ENCODE results near the gene EIF6. TPM values are rescaled to one million over a fixed set of nuclear protein-coding genes. Genes with fewer than 3 reads are reported as not detected.
"Not testable (repeated sequence)": the region's sequence is repeated elsewhere in the genome, so short reads cannot be mapped to it uniquely, and the experiment has no call there.

Gene EIF6
- polyA plus RNA-seq, 3 donors = 130 to 167 (median 165) TPM

DNA sequence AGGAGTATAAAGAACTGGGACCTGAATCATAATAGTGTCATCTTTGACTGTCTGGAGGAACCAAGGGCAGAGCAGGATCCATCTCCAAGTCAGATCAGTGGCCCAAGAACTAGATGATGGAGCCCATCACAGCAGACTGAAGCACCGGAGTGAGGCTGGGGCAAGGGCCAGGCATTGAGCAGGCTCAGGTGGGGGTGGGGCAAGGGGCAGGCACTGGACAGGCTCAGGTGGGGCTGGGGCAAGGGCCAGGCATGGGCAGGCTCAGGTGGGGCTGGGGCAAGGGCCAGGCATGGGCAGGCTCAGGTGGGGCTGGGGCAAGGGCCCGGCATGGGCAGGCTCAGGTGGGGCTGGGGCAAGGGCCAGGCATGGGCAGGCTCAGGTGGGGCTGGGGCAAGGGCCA lies 32.0 kb downstream of the EIF6 start:
- not testable (repeated sequence) for DNase-seq (ENCODE audit: extremely low read depth in 1 of 11, low read depth in 9 of 11, low spot score in 4 of 11)

- DNase-seq (ENCODE audit: extremely low read depth in 1 of 11, low read depth in 9 of 11, low spot score in 4 of 11) = no peak
These were observed 32.5 kb downstream of the EIF6 start for GRCh38 chr20:35252037-35252461.

DNA sequence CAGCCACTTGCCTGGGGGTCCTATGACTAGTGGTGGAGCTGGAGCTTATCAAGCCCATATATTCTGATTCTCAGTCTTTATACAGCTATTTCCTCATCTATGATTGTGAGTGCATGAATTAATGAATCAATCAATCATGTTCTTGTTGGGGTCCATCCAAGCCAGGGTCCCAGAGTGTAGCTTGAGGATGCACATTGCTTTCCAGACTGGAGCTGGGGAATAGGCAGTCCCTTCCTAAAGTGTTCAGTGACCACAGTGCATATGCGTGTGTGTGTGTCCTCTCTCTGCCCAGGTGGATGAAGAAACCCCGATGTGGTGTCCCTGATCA lies 33.0 kb downstream of the EIF6 start:
- DNase-seq (ENCODE audit: extremely low read depth in 1 of 11, low read depth in 9 of 11, low spot score in 4 of 11) = no peak

DNA sequence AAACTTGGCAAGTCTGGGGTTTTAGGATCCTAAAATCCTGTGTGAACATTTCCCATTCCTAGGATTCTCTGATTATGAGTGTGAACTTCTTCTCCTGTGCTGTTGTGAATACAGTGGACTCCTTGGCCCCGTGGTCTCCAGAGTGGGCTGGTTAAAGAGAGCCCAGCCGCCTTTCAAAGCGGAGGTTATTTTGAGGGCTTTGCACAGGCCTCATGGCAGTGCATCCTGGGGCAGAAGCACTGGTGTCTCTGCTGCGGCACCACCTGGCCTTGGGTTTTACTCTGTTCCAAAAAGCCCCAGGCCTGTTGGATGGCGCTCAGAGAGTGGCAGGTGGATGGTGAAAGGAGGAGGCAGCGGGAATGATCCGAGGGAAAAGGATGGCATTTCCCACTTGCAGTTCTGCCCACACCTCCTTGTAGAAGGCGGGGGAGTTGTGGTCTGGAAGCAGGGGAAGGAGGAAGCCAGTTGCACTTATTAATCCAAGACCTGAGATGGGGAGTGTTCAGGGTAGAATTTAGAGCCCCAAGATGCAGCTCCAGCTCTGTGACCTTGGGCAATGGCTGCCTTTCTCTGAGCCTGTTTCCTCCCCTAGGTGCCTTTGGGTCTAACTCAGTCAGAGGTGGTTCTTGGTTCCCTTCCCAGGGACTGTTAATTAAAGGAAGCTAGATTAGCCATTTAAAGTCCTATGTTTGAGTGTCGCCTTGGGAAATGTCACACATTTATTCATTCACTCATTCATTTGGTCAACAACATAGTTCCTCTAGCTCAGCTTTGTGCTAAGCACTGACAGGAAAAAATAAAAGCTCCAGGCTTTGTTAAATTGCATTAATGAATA lies 35.7 kb downstream of the EIF6 start:
- DNase-seq (ENCODE audit: extremely low read depth in 1 of 11, low read depth in 9 of 11, low spot score in 4 of 11) = no peak

GRCh38 chr20:35246723-35247122 lies 37.8 kb downstream of the EIF6 start:
- no peak for DNase-seq (ENCODE audit: extremely low read depth in 1 of 11, low read depth in 9 of 11, low spot score in 4 of 11)

DNA sequence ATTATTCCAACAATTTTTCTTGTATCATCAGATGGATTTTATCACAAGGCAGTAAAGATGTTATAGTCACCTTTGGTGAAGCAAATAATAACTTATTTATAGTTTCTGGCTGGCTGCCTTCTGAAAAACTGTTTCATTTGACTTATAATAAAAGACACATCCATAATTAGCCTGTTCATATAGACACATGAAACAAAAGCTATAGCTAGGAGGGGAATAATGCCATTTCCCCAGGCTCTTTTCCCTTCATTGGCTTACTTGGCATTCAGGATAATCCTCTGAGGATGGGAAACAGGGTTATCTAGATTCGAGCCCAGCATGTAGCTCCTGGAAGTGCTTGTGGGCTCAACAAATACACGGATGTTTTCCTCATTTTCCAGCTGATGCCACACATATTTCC lies 40.6 kb downstream of the EIF6 start:
- DNase-seq (ENCODE audit: extremely low read depth in 1 of 11, low read depth in 9 of 11, low spot score in 4 of 11) = no peak

DNA sequence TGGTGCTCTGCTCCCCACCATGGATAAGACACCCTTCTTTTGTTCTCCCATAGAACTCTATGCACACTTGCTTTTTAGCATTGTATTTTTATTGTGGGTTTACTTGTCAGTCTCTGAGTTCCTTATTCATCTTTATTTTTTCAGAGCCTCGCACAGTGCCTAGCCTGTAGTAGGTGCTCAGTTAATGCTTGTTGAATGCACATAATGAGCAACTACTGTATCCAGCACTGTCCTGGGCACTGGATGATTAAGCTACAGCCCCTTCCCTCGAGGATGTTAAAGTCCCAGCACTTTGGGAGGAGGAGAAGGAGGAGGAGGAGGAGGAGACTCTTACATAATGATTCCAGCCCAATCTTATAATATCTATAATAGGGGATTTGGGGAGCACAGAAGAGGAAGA lies 41.3 kb downstream of the EIF6 start:
- no peak for DNase-seq (ENCODE audit: extremely low read depth in 1 of 11, low read depth in 9 of 11, low spot score in 4 of 11)

DNA sequence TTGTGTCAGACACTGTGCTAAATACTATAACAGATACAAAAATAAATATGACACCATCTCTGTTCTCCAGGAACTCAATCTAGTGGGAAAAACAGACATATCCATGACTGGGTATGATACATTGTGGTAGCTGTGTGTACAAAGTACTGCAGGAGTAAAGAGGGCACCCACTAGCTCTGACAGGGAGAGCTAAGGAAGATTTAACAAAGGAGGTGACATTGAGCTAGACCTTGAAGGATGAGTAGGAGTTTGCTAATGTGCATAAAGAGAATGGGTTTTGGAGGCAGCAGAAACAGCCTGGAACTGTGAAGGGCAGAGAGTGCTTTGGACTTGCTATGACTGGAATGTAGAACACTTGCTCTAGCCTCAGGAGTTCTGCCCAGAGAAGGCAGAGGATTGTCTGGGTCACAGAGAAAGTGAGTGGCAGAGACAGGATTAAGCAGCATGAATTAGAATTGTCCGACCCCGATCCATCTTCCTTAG lies 43.7 kb downstream of the EIF6 start:
- no peak for DNase-seq (ENCODE audit: extremely low read depth in 1 of 11, low read depth in 9 of 11, low spot score in 4 of 11)

- no peak for DNase-seq (ENCODE audit: extremely low read depth in 1 of 11, low read depth in 9 of 11, low spot score in 4 of 11)
These were observed 44.3 kb downstream of the EIF6 start for GRCh38 chr20:35240083-35240810.

DNA sequence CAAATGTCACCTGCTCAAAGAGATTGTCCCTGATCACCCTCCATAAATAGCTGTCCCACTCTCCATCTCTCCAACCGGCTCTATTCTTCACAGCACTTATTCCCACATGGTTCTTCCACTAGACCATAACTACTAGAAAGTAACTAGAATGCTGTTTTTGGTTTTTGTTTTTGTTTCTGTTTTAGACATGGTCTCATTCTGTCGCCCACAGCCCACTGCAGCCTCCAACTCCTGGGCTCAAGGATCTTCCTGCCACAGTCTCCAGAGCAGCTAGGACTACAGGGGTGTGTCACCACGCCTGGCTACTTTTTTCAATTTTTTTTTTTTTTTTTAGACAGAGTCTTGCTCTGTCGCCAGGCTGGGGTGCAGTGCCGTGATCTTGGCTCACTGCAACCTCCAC lies 45.8 kb downstream of the EIF6 start:
- no peak for DNase-seq (ENCODE audit: extremely low read depth in 1 of 11, low read depth in 9 of 11, low spot score in 4 of 11)

- no peak for DNase-seq (ENCODE audit: extremely low read depth in 1 of 11, low read depth in 9 of 11, low spot score in 4 of 11)
These were observed 46.4 kb downstream of the EIF6 start for GRCh38 chr20:35238170-35238569.

DNA sequence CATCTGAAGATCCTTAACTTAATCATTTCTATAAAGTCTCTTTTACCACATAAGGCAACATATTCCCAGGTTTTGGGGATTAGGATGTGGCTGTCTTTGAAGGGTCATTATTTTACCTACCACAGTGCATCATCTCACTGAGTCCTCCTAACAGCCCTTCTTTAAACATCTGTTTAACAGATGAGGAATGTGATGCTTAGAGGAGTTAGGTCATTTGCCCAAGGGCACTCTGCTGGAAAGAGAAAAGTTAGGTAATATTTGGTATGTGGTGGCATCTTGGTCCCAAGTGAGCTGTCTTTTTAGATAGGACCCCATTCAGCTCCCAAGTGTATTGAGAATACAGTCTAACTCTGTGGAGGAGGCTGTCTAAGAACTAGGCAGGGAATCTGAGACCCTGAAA lies 47.1 kb downstream of the EIF6 start:
- no peak for DNase-seq (ENCODE audit: extremely low read depth in 1 of 11, low read depth in 9 of 11, low spot score in 4 of 11)

- no peak for DNase-seq (ENCODE audit: extremely low read depth in 1 of 11, low read depth in 9 of 11, low spot score in 4 of 11)
These were observed 48.7 kb downstream of the EIF6 start for GRCh38 chr20:35235881-35236280.

DNA sequence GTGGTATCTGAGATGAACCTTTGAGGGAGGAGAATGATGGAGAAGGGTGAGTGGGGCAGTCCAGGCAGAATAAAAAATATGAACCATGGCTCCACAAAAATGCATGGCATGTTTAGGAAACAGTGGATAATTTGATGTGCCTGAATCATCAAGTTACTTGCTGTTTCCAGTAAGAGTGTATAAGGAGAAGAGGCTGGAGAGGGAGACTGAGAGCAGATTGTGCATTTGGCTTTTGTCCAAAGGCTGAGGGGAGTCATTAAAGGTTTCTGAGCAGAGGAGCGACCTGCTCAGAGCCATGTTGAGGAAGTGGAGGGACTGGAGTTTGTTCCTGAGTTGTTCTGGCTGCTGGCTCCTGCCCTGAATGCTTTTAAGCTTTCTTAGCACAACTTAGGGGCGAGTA lies 52.0 kb downstream of the EIF6 start:
- no peak for DNase-seq (ENCODE audit: extremely low read depth in 1 of 11, low read depth in 9 of 11, low spot score in 4 of 11)

Other genes starting within 250 kb of the EIF6 start
- gene TRPC4AP, start 192.0 kb downstream of the EIF6 start, polyA plus RNA-seq (ENCODE audit: insufficient read length in 3 of 3) = 10 to 100 TPM; 66.6 to 69.2 (median 68.0) TPM
- 10 to 100 TPM; 15.5 to 16.9 (median 16.3) TPM for gene EDEM2, start 137.4 kb downstream of the EIF6 start, polyA plus RNA-seq (ENCODE audit: insufficient read length in 3 of 3)
- 10 to 100 TPM in 1 of 3 donors, 1 to 10 TPM in 2; 6.5 to 10.8 (median 7.6) TPM for gene PROCR, start 112.7 kb downstream of the EIF6 start, polyA plus RNA-seq (ENCODE audit: insufficient read length in 3 of 3)
- 1 to 10 TPM; 1.6 to 2.6 (median 1.8) TPM for gene MMP24, start 58.1 kb downstream of the EIF6 start, polyA plus RNA-seq (ENCODE audit: insufficient read length in 3 of 3)
- 10 to 100 TPM; 33.6 to 51.0 (median 33.7) TPM for gene MMP24OS, start 6.7 kb downstream of the EIF6 start, polyA plus RNA-seq (ENCODE audit: insufficient read length in 3 of 3)
- gene FAM83C, start 7.7 kb upstream of the EIF6 start, polyA plus RNA-seq (ENCODE audit: insufficient read length in 3 of 3) = under 1 TPM in 1 of 3 donors, not detected in 2; 0.05 TPM
- gene UQCC1, start 127.2 kb upstream of the EIF6 start, polyA plus RNA-seq (ENCODE audit: insufficient read length in 3 of 3) = 10 to 100 TPM; 53.6 to 59.1 (median 54.8) TPM
- gene GDF5, start 153.5 kb upstream of the EIF6 start, polyA plus RNA-seq (ENCODE audit: insufficient read length in 3 of 3) = under 1 TPM; 0.04 to 0.12 (median 0.09) TPM
- gene CEP250, start 170.8 kb upstream of the EIF6 start, polyA plus RNA-seq (ENCODE audit: insufficient read length in 3 of 3) = 10 to 100 TPM; 50.7 to 63.7 (median 54.0) TPM
- under 1 TPM in 1 of 3 donors, not detected in 2; 0.15 TPM for gene C20orf173, start 244.9 kb upstream of the EIF6 start, polyA plus RNA-seq (ENCODE audit: insufficient read length in 3 of 3)